ENCODE measurements around the gene REXO1.

DNA sequence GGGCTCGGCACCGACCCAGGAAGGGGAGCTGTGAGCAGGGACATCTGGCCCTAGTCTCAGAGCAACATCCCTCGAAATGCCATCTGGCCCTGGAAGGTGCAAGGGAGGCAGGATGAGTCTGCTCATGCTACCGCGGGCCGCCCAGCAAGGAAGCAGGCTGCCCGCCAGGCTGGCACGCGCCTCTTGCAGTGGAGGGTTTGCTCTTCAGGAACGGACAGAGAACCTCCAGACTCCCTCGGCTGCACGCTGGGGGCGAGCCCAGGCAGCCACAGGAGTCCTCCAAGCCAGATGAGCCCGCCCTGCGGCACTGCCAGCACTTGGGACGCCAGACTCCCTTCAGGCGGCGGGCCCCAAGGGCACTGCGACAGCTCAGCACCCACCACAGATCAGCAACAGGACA is 26.1 kb downstream of the REXO1 start:
- TF ChIP-seq, protein P1, sequence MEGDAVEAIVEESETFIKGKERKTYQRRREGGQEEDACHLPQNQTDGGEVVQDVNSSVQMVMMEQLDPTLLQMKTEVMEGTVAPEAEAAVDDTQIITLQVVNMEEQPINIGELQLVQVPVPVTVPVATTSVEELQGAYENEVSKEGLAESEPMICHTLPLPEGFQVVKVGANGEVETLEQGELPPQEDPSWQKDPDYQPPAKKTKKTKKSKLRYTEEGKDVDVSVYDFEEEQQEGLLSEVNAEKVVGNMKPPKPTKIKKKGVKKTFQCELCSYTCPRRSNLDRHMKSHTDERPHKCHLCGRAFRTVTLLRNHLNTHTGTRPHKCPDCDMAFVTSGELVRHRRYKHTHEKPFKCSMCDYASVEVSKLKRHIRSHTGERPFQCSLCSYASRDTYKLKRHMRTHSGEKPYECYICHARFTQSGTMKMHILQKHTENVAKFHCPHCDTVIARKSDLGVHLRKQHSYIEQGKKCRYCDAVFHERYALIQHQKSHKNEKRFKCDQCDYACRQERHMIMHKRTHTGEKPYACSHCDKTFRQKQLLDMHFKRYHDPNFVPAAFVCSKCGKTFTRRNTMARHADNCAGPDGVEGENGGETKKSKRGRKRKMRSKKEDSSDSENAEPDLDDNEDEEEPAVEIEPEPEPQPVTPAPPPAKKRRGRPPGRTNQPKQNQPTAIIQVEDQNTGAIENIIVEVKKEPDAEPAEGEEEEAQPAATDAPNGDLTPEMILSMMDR (IDR thresholded peaks at IDR 0.05), result no peak
- TF ChIP-seq POLR2A (IDR thresholded peaks at IDR 0.05; ENCODE audit: low read depth) (no peak), EP300 (IDR thresholded peaks at IDR 0.05) (no peak), POLR2AphosphoS5 (IDR thresholded peaks at IDR 0.05) (no peak)
